Measurements from ENCODE around the gene KNCN. TPM values are rescaled to one million over a fixed set of nuclear protein-coding genes. Genes with fewer than 3 reads are reported as not detected.
A peak's percentile ranks its signal among the peaks of the same experiment; 100 is the strongest.

Gene KNCN
- total RNA-seq, 1 donor from 2014 or later, result not detected

GRCh38 chr1:46535063-46535462, 16.4 kb downstream of the KNCN start:
- H3K79me2 ChIP-seq (ENCODE audit: low read depth), result no peaks in the 10 kb centered on the region
- Mint-ChIP-seq H3K36me3 (no peaks in the 10 kb centered on the region), H3K27me3 (ENCODE audit: insufficient read depth, low read depth) (peaks cover 54% of the 10 kb centered on the region), H3K4me1 (no peaks in the 10 kb centered on the region), H3K9me3 (peaks cover 21% of the 10 kb centered on the region), H3K27ac (no peak overlapping the region), H3K4me3 (no peak overlapping the region)
- H3K9ac ChIP-seq, result no peak overlapping the region
- H3F3A ChIP-seq (ENCODE audit: low read depth), result no peaks in the 10 kb centered on the region
- H3K9me3 ChIP-seq (ENCODE audit: low read depth), result no peaks in the 10 kb centered on the region
- no peak for TF ChIP-seq EZH2 (IDR thresholded peaks at IDR 0.05)
- TF ChIP-seq EZH2phosphoT487 (IDR thresholded peaks at IDR 0.05), result no peak
- peak; percentile 23 for TF ChIP-seq CTCF (IDR thresholded peaks at IDR 0.05)
- H3K36me3 ChIP-seq, result no peaks in the 10 kb centered on the region
- no peak overlapping the region for H3K27ac ChIP-seq
- peaks cover 11% of the 10 kb centered on the region for H4K20me1 ChIP-seq (ENCODE audit: low read depth)
- H3K4me2 ChIP-seq, result no peak overlapping the region
- H3K4me1 ChIP-seq, result peaks cover 4% of the 10 kb centered on the region
- DNase-seq (ENCODE audit: low spot score), result no peak
- no peak overlapping the region for H3K4me3 ChIP-seq
- no peak overlapping the region for H2AFZ ChIP-seq (replicated peaks)
- peaks cover 100% of the 10 kb centered on the region for H3K27me3 ChIP-seq

- H3K4me3 ChIP-seq, result peak overlapping the region; percentile 42
- peak overlapping the region; percentile 15 for H2AFZ ChIP-seq (replicated peaks)
- Mint-ChIP-seq H3K27me3 (ENCODE audit: insufficient read depth, low read depth) (peaks cover 58% of the 10 kb centered on the region), H3K4me1 (peaks cover 8% of the 10 kb centered on the region), H3K36me3 (no peaks in the 10 kb centered on the region), H3K27ac (no peak overlapping the region), H3K9me3 (peaks cover 19% of the 10 kb centered on the region), H3K4me3 (peak overlapping the region; percentile 84)
- no peaks in the 10 kb centered on the region for H3K9me3 ChIP-seq (ENCODE audit: low read depth)
- no peaks in the 10 kb centered on the region for H3F3A ChIP-seq (ENCODE audit: low read depth)
- peaks cover 100% of the 10 kb centered on the region for H3K27me3 ChIP-seq
- TF ChIP-seq EZH2phosphoT487 (IDR thresholded peaks at IDR 0.05) (peak; percentile 71), CTCF (IDR thresholded peaks at IDR 0.05) (no peak), EZH2 (IDR thresholded peaks at IDR 0.05) (peak; percentile 72)
- peak; percentile 65 for DNase-seq (ENCODE audit: low spot score)
- peak overlapping the region; percentile 79 for H3K4me2 ChIP-seq
- no peaks in the 10 kb centered on the region for H3K79me2 ChIP-seq (ENCODE audit: low read depth)
- H3K36me3 ChIP-seq, result no peaks in the 10 kb centered on the region
- H3K27ac ChIP-seq, result no peak overlapping the region
- H3K9ac ChIP-seq, result no peak overlapping the region
- peaks cover 21% of the 10 kb centered on the region for H4K20me1 ChIP-seq (ENCODE audit: low read depth)
- H3K4me1 ChIP-seq, result peaks cover 4% of the 10 kb centered on the region
These were observed 18.1 kb downstream of the KNCN start for GRCh38 chr1:46533179-46533864.

DNA sequence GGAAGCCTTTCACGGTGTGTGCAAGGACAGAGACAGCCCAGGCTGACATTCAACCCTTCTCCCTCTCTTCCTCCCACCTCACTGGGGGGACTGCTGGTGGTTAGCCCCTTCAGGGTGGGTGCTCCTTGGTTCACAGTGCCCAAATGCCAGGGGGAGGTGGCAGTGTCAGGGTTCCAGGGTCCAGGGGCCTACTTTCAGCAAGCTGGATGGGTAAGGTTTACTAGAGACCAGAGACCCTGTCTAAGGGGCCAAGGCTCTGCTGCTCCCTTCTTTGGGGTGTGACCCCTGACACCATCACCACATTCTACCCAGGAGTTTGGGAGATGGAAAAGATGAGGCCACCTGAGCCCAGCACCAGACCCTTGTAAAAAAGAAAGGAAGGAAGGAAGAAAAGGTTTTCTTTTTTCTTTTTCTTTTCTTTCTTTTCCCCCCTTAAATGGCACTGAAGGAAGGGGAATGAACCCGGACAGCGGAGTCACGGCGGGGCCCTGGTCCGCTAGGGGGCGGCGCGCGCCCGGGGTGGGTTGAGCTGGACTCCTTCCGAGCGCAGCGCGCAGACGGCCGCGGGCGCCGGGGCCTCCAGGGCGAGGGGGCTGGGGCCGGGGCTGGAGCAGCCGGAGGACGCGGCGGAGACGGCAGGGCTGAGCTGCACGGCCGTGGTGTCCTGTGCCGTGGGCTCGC, 18.8 kb downstream of the KNCN start:
- H3K4me2 ChIP-seq, result peak overlapping the region; percentile 79
- no peaks in the 10 kb centered on the region for H3K36me3 ChIP-seq
- H3K9me3 ChIP-seq (ENCODE audit: low read depth), result no peaks in the 10 kb centered on the region
- Mint-ChIP-seq H3K27me3 (ENCODE audit: insufficient read depth, low read depth) (peaks cover 63% of the 10 kb centered on the region), H3K9me3 (peaks cover 17% of the 10 kb centered on the region), H3K4me3 (peak overlapping the region; percentile 71), H3K27ac (no peak overlapping the region), H3K4me1 (peaks cover 9% of the 10 kb centered on the region), H3K36me3 (no peaks in the 10 kb centered on the region)
- H2AFZ ChIP-seq (replicated peaks), result no peak overlapping the region
- peaks cover 26% of the 10 kb centered on the region for H4K20me1 ChIP-seq (ENCODE audit: low read depth)
- peaks cover under 1% of the 10 kb centered on the region for H3F3A ChIP-seq (ENCODE audit: low read depth)
- H3K27ac ChIP-seq, result no peak overlapping the region
- no peaks in the 10 kb centered on the region for H3K79me2 ChIP-seq (ENCODE audit: low read depth)
- peak overlapping the region; percentile 42 for H3K4me3 ChIP-seq
- peaks cover 100% of the 10 kb centered on the region for H3K27me3 ChIP-seq
- TF ChIP-seq EZH2 (IDR thresholded peaks at IDR 0.05) (peak; percentile 62), CTCF (IDR thresholded peaks at IDR 0.05) (peak; percentile 82), EZH2phosphoT487 (IDR thresholded peaks at IDR 0.05) (peak; percentile 13)
- H3K9ac ChIP-seq, result no peak overlapping the region
- DNase-seq (ENCODE audit: low spot score), result peak; percentile 90
- H3K4me1 ChIP-seq, result no peaks in the 10 kb centered on the region
